ENCODE data around the gene FBP2.
"Not testable (repeated sequence)": the region's sequence is repeated elsewhere in the genome, so short reads cannot be mapped to it uniquely, and the experiment has no call there.

The FBP2 gene

GRCh38 chr9:94567271-94567670, 26.4 kb downstream of the FBP2 start:
- no peak for TF ChIP-seq Cebpa-rat (IDR thresholded peaks at IDR 0.05)
- Histone ChIP-seq H4K20me1 (no peaks in the 10 kb centered on the region), H3K4me2 (no peak overlapping the region), H3K4me3 (no peak overlapping the region), H3K27me3 (no peaks in the 10 kb centered on the region), H3K9ac (no peak overlapping the region), H3K4me1 (no peaks in the 10 kb centered on the region), H3K9me3 (no peaks in the 10 kb centered on the region), H3K36me3 (no peaks in the 10 kb centered on the region), H3K27ac (no peak overlapping the region)

- Histone ChIP-seq H3K27ac (no peak overlapping the region), H3K27me3 (no peaks in the 10 kb centered on the region), H3K9ac (no peak overlapping the region), H3K36me3 (no peaks in the 10 kb centered on the region), H3K4me2 (no peak overlapping the region), H3K4me1 (no peaks in the 10 kb centered on the region), H4K20me1 (no peaks in the 10 kb centered on the region), H3K4me3 (no peak overlapping the region), H3K9me3 (no peaks in the 10 kb centered on the region)
- no peak for TF ChIP-seq Cebpa-rat (IDR thresholded peaks at IDR 0.05)
These were observed 27.1 kb downstream of the FBP2 start for GRCh38 chr9:94566550-94566949.

- not testable (repeated sequence) for H3K4me3 ChIP-seq, H3K36me3 ChIP-seq, H3K4me1 ChIP-seq, H3K9ac ChIP-seq, H3K27me3 ChIP-seq, H4K20me1 ChIP-seq, H3K4me2 ChIP-seq, H3K27ac ChIP-seq, H3K9me3 ChIP-seq
These were observed 29.3 kb downstream of the FBP2 start for GRCh38 chr9:94564279-94564678.

GRCh38 chr9:94563548-94563947, 30.1 kb downstream of the FBP2 start:
- H3K36me3 ChIP-seq = no peaks in the 10 kb centered on the region
- H3K9ac ChIP-seq = no peak overlapping the region
- H3K4me3 ChIP-seq = no peak overlapping the region
- H3K4me1 ChIP-seq = no peaks in the 10 kb centered on the region
- no peaks in the 10 kb centered on the region for H3K9me3 ChIP-seq
- no peak for TF ChIP-seq Cebpa-rat (IDR thresholded peaks at IDR 0.05)
- no peak overlapping the region for H3K27ac ChIP-seq
- no peak overlapping the region for H3K4me2 ChIP-seq
- H4K20me1 ChIP-seq = no peaks in the 10 kb centered on the region
- H3K27me3 ChIP-seq = no peaks in the 10 kb centered on the region

- no peaks in the 10 kb centered on the region for H3K27me3 ChIP-seq
- H3K4me1 ChIP-seq = no peaks in the 10 kb centered on the region
- no peaks in the 10 kb centered on the region for H3K36me3 ChIP-seq
- H3K4me2 ChIP-seq = no peak overlapping the region
- no peaks in the 10 kb centered on the region for H3K9me3 ChIP-seq
- no peak for TF ChIP-seq Cebpa-rat (IDR thresholded peaks at IDR 0.05)
- H3K4me3 ChIP-seq = no peak overlapping the region
- H4K20me1 ChIP-seq = no peaks in the 10 kb centered on the region
- H3K27ac ChIP-seq = no peak overlapping the region
- H3K9ac ChIP-seq = no peak overlapping the region
These were observed 33.4 kb downstream of the FBP2 start for GRCh38 chr9:94560237-94560636.

GRCh38 chr9:94557376-94557775, 36.2 kb downstream of the FBP2 start:
- Histone ChIP-seq H3K4me1 (no peaks in the 10 kb centered on the region), H3K4me3 (no peak overlapping the region), H3K27me3 (no peaks in the 10 kb centered on the region), H3K9ac (no peak overlapping the region), H3K36me3 (no peaks in the 10 kb centered on the region), H3K27ac (no peak overlapping the region), H3K9me3 (no peaks in the 10 kb centered on the region), H3K4me2 (no peak overlapping the region), H4K20me1 (no peaks in the 10 kb centered on the region)
- TF ChIP-seq Cebpa-rat (IDR thresholded peaks at IDR 0.05) = no peak

GRCh38 chr9:94554439-94555331, 38.9 kb downstream of the FBP2 start, which contains the start of gene PCAT7:
TSS of gene PCAT7 (plus strand) at chr9:94555083.
- Histone ChIP-seq H4K20me1 (no peaks in the 10 kb centered on the region), H3K4me2 (no peak within 1 kb of the TSS), H3K4me1 (no peaks in the 10 kb centered on the region), H3K27me3 (no peaks in the 10 kb centered on the region), H3K9me3 (no peaks in the 10 kb centered on the region), H3K36me3 (no peaks in the 10 kb centered on the region), H3K9ac (no peak within 1 kb of the TSS), H3K4me3 (no peak within 1 kb of the TSS), H3K27ac (no peak within 1 kb of the TSS)
- TF ChIP-seq Cebpa-rat (IDR thresholded peaks at IDR 0.05) = no peak

GRCh38 chr9:94554078-94554438, 39.6 kb downstream of the FBP2 start:
- H3K9ac ChIP-seq = no peak overlapping the region
- no peaks in the 10 kb centered on the region for H3K36me3 ChIP-seq
- no peak overlapping the region for H3K4me2 ChIP-seq
- H3K9me3 ChIP-seq = no peaks in the 10 kb centered on the region
- no peak overlapping the region for H3K27ac ChIP-seq
- H3K4me3 ChIP-seq = no peak overlapping the region
- no peaks in the 10 kb centered on the region for H3K4me1 ChIP-seq
- no peaks in the 10 kb centered on the region for H4K20me1 ChIP-seq
- no peak for TF ChIP-seq Cebpa-rat (IDR thresholded peaks at IDR 0.05)
- no peaks in the 10 kb centered on the region for H3K27me3 ChIP-seq

DNA sequence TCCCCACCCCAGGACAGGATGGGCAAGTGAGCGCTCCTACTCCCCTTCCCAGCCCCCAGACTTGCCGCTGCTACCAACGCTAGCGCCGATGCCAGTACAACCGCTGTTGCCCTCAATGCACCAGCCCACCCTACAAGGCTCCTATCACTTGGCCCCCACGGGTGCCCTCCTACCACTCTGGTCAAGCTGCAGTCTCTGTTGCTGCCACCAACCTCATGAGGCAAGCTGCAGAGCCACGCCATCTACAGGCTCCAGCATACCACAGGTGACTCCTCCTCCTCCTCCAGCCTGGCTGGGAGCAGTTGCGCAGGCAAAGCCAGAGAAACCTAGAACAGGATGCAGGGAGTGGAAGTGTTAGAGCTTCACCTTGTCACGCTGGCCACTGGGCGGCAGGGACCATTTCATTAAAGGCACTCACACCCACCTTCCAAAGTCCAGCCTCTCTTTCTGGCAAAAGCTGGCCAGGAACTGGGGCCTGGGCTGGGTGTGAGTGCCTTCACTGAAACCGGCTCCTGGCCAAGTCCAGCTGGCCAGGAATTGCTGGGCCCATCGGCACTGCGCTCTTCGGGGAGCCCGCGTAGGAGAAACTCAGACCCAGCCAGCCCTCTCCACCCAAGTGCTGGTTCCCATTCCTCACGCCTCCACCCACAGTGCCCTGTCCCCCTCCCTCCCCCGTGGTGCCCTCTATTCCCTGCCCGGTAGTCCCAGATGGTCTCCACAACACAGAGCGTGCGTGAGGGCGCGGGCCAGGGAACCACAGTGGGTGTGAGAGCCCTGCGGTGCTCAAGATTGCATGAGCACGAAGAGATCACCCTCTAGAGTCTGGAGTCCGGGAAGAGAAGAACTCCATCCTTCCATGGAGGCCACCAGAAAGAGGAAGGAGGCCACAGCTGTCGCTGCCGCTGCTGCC, 40.3 kb downstream of the FBP2 start:
- Histone ChIP-seq H3K27me3 (no peaks in the 10 kb centered on the region), H3K9ac (no peak overlapping the region), H4K20me1 (no peaks in the 10 kb centered on the region), H3K4me2 (no peak overlapping the region), H3K27ac (no peak overlapping the region), H3K36me3 (no peaks in the 10 kb centered on the region), H3K9me3 (no peaks in the 10 kb centered on the region), H3K4me3 (no peak overlapping the region), H3K4me1 (no peaks in the 10 kb centered on the region)
- no peak for TF ChIP-seq Cebpa-rat (IDR thresholded peaks at IDR 0.05)

- TF ChIP-seq Cebpa-rat (IDR thresholded peaks at IDR 0.05) = no peak
- Histone ChIP-seq H3K4me2 (no peak overlapping the region), H3K27ac (no peak overlapping the region)
These were observed 47.7 kb downstream of the FBP2 start for GRCh38 chr9:94545940-94546339.

GRCh38 chr9:94544335-94544734, 49.3 kb downstream of the FBP2 start:
- not testable (repeated sequence) for H3K4me1 ChIP-seq, H3K36me3 ChIP-seq, H4K20me1 ChIP-seq, H3K9ac ChIP-seq, H3K9me3 ChIP-seq, H3K4me3 ChIP-seq, H3K27ac ChIP-seq, H3K4me2 ChIP-seq, H3K27me3 ChIP-seq

More at GRCh38 chr9:94545940-94546339, 47.7 kb downstream of the FBP2 start:
- H4K20me1 ChIP-seq = no peaks in the 10 kb centered on the region
- no peaks in the 10 kb centered on the region for H3K9me3 ChIP-seq
- no peaks in the 10 kb centered on the region for H3K27me3 ChIP-seq
- no peaks in the 10 kb centered on the region for H3K36me3 ChIP-seq
- no peaks in the 10 kb centered on the region for H3K4me1 ChIP-seq
- no peak overlapping the region for H3K4me3 ChIP-seq
- no peak overlapping the region for H3K9ac ChIP-seq

All from BLaER1 (cell line).